ENCODE data around the gene SLC38A6.

Gene SLC38A6

GRCh38 chr14:60974090-60974651 lies 6.9 kb upstream of the SLC38A6 start:
- TF ChIP-seq CTCF (IDR thresholded peaks at IDR 0.05; ENCODE audit: low read length, missing control alignments): no peak
- DNase-seq (ENCODE audit: low read depth): peak; percentile 18

GRCh38 chr14:60975551-60975950 lies 5.5 kb upstream of the SLC38A6 start:
- DNase-seq (ENCODE audit: low read depth): no peak
- no peak for TF ChIP-seq CTCF (IDR thresholded peaks at IDR 0.05; ENCODE audit: low read length, missing control alignments)
- no peak overlapping the region for H3K4me3 ChIP-seq (replicated peaks; ENCODE audit: low read depth, low read length)

More at GRCh38 chr14:60974090-60974651, 6.9 kb upstream of the SLC38A6 start:
- H3K4me3 ChIP-seq (replicated peaks; ENCODE audit: low read depth, low read length): no peak overlapping the region

GRCh38 chr14:60977847-60978246 lies 3.2 kb upstream of the SLC38A6 start:
- H3K4me3 ChIP-seq (replicated peaks; ENCODE audit: low read depth, low read length): no peak overlapping the region
- TF ChIP-seq CTCF (IDR thresholded peaks at IDR 0.05; ENCODE audit: low read length, missing control alignments): no peak
- DNase-seq (ENCODE audit: low read depth): peak; percentile 16

- H3K4me3 ChIP-seq (replicated peaks; ENCODE audit: low read depth, low read length): peak overlapping the region; percentile 85
- DNase-seq (ENCODE audit: low read depth): peak; percentile 91
- no peak for TF ChIP-seq CTCF (IDR thresholded peaks at IDR 0.05; ENCODE audit: low read length, missing control alignments)
Measured at GRCh38 chr14:60981633-60982455, 799 bp downstream of the SLC38A6 start.

GRCh38 chr14:60984196-60984595 lies 3.2 kb downstream of the SLC38A6 start:
- no peak overlapping the region for H3K4me3 ChIP-seq (replicated peaks; ENCODE audit: low read depth, low read length)

GRCh38 chr14:60986500-60986899 lies 5.5 kb downstream of the SLC38A6 start:
- no peak overlapping the region for H3K4me3 ChIP-seq (replicated peaks; ENCODE audit: low read depth, low read length)
- TF ChIP-seq CTCF (IDR thresholded peaks at IDR 0.05; ENCODE audit: low read length, missing control alignments): no peak
- DNase-seq (ENCODE audit: low read depth): no peak

More at GRCh38 chr14:60984196-60984595, 3.2 kb downstream of the SLC38A6 start:
- TF ChIP-seq CTCF (IDR thresholded peaks at IDR 0.05; ENCODE audit: low read length, missing control alignments): no peak
- no peak for DNase-seq (ENCODE audit: low read depth)
